Neural progenitor cell (in vitro differentiated cells): ENCODE data around the gene SRL. TPM values are rescaled to one million over a fixed set of nuclear protein-coding genes. Genes with fewer than 3 reads are reported as not detected.

Experiments used
- DNase-seq: peaks from one replicate; pipeline ENCODE4 v3.0.0-alpha.2; 2016; ENCODE audit warnings: low spot score
- H2AFZ ChIP-seq: fragments of 200-600 bp; sonication (generic); replicated peaks from 2 replicates; pipeline ENCODE4 v1.6.1; 2016; ENCODE audit warnings: antibody characterized with exemption
- H3F3A ChIP-seq: fragments of 200-600 bp; sonication (generic); 2 replicates; pipeline ENCODE4 v1.6.1; 2016; ENCODE audit warnings: antibody characterized with exemption, low read depth
- H3K27ac ChIP-seq: fragments of 200-600 bp; sonication (generic); 2 replicates; pipeline ENCODE4 v1.5.1; 2016; ENCODE audit warnings: mild to moderate bottlenecking
- H3K27me3 ChIP-seq: fragments of 200-600 bp; sonication (generic); 2 replicates; pipeline ENCODE4 v1.6.1; 2016; ENCODE audit warnings: mild to moderate bottlenecking, moderate library complexity
- H3K36me3 ChIP-seq: fragments of 200-600 bp; sonication (generic); 2 replicates; pipeline ENCODE4 v1.5.1; 2016
- H3K4me1 ChIP-seq: fragments of 200-600 bp; sonication (generic); 2 replicates; pipeline ENCODE4 v1.6.1; 2016; ENCODE audit warnings: mixed run types
- H3K4me2 ChIP-seq: fragments of 200-600 bp; sonication (generic); 2 replicates; pipeline ENCODE4 v1.6.1; 2016
- H3K4me3 ChIP-seq: fragments of 200-600 bp; sonication (generic); 2 replicates; pipeline ENCODE4 v1.5.1; 2016
- H3K79me2 ChIP-seq: fragments of 200-600 bp; sonication (generic); 2 replicates; pipeline ENCODE4 v1.6.1; 2016; ENCODE audit warnings: low read depth
- H3K9ac ChIP-seq: fragments of 200-600 bp; sonication (generic); 2 replicates; pipeline ENCODE4 v1.6.1; 2016
- H3K9me3 ChIP-seq: fragments of 200-600 bp; sonication (generic); 2 replicates; pipeline ENCODE4 v1.5.1; 2016; ENCODE audit warnings: low read depth
- H4K20me1 ChIP-seq: fragments of 200-600 bp; sonication (generic); 2 replicates; pipeline ENCODE4 v1.6.1; 2016; ENCODE audit warnings: low read depth
- H3K27ac Mint-ChIP-seq: 3 replicates; pipeline ENCODE4 v1.8.0; 2021; ENCODE audit warnings: mixed read lengths
- H3K27me3 Mint-ChIP-seq: 2 replicates; pipeline ENCODE4 v1.8.0; 2022; ENCODE audit warnings: low read depth, mild to moderate bottlenecking, inconsistent platforms, moderate library complexity, mixed read lengths; ENCODE audit not compliant: insufficient read depth
- H3K36me3 Mint-ChIP-seq: 3 replicates; pipeline ENCODE4 v1.8.0; 2021; ENCODE audit warnings: mixed read lengths
- H3K4me1 Mint-ChIP-seq: 3 replicates; pipeline ENCODE4 v1.8.0; 2021; ENCODE audit warnings: mixed read lengths
- H3K4me3 Mint-ChIP-seq: 3 replicates; pipeline ENCODE4 v1.8.0; 2021; ENCODE audit warnings: mild to moderate bottlenecking, moderate library complexity, mixed read lengths
- H3K9me3 Mint-ChIP-seq: 3 replicates; pipeline ENCODE4 v1.8.0; 2020; ENCODE audit warnings: mixed read lengths
- CTCF ChIP-seq: fragments of 200-600 bp; sonication (generic); IDR thresholded peaks from 2 replicates; pipeline ENCODE4 v1.5.1; 2017; ENCODE audit warnings: antibody characterized with exemption, mild to moderate bottlenecking
- EZH2 ChIP-seq: fragments of 200-600 bp; sonication (generic); IDR thresholded peaks from 2 replicates; pipeline ENCODE4 v1.6.1; 2017; ENCODE audit warnings: antibody characterized with exemption, mild to moderate bottlenecking, moderate library complexity
- EZH2phosphoT487 ChIP-seq: fragments of 200-600 bp; sonication (generic); IDR thresholded peaks from 2 replicates; pipeline ENCODE4 v1.6.1; 2017; ENCODE audit warnings: antibody characterized with exemption
- total RNA-seq: library from RNA; depleted of rRNA; stranded (reverse); fragments of >200 nt; gene quantifications from 2 replicates; pipeline ENCODE4 v1.2.3, GENCODE V29; 2015; ENCODE audit warnings: low replicate concordance

SRL gene
- total RNA-seq, 1 donor from 2014 or later, result 0.22 TPM

DNA sequence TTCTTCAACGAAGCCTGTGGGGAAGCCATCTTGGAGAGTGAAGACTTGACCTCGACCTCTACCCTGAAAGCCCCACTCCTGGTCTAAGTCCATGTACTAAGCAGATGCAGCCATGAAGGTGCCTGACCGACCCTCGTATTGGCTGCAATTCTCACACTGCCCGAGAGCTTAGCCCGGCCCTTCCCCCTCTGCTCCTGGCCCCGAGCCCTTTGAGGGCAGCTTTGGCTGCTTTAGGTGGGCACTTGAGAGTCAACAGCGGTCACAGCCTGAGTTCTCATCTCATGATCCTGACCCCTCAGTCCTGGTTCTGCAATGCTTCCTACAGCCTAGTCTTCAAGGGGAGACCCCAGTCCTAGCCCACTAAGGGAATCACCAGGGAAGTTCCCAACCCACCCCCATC, 35.9 kb downstream of the SRL start:
- Mint-ChIP-seq H3K4me3 (no peak overlapping the region), H3K9me3 (no peaks in the 10 kb centered on the region), H3K36me3 (no peaks in the 10 kb centered on the region), H3K27ac (no peak overlapping the region), H3K4me1 (peaks cover 8% of the 10 kb centered on the region), H3K27me3 (peaks cover 5% of the 10 kb centered on the region)
- no peaks in the 10 kb centered on the region for H3K79me2 ChIP-seq
- H3K4me3 ChIP-seq, result no peak overlapping the region
- no peak overlapping the region for H3K4me2 ChIP-seq
- H3K27ac ChIP-seq, result no peak overlapping the region
- H2AFZ ChIP-seq, result no peak overlapping the region
- H3F3A ChIP-seq, result no peaks in the 10 kb centered on the region
- H3K36me3 ChIP-seq, result no peaks in the 10 kb centered on the region
- H4K20me1 ChIP-seq, result no peaks in the 10 kb centered on the region
- no peak overlapping the region for H3K9ac ChIP-seq
- DNase-seq, result no peak
- no peaks in the 10 kb centered on the region for H3K9me3 ChIP-seq
- TF ChIP-seq EZH2phosphoT487 (no peak), CTCF (no peak), EZH2 (no peak)
- H3K4me1 ChIP-seq, result no peaks in the 10 kb centered on the region
- no peaks in the 10 kb centered on the region for H3K27me3 ChIP-seq

- Mint-ChIP-seq H3K4me3 (no peak overlapping the region), H3K4me1 (peaks cover 8% of the 10 kb centered on the region), H3K27ac (no peak overlapping the region), H3K36me3 (no peaks in the 10 kb centered on the region), H3K9me3 (no peaks in the 10 kb centered on the region), H3K27me3 (peaks cover 8% of the 10 kb centered on the region)
- Histone ChIP-seq H2AFZ (no peak overlapping the region), H3F3A (no peaks in the 10 kb centered on the region), H3K36me3 (no peaks in the 10 kb centered on the region), H4K20me1 (no peaks in the 10 kb centered on the region), H3K9me3 (no peaks in the 10 kb centered on the region), H3K27ac (no peak overlapping the region), H3K27me3 (no peaks in the 10 kb centered on the region), H3K9ac (no peak overlapping the region), H3K4me3 (no peak overlapping the region), H3K4me2 (no peak overlapping the region), H3K4me1 (no peaks in the 10 kb centered on the region), H3K79me2 (no peaks in the 10 kb centered on the region)
- TF ChIP-seq EZH2phosphoT487 (no peak), EZH2 (no peak), CTCF (no peak)
- DNase-seq, result no peak
Observed at GRCh38 chr16:4204521-4204920, 37.4 kb downstream of the SRL start.

DNA sequence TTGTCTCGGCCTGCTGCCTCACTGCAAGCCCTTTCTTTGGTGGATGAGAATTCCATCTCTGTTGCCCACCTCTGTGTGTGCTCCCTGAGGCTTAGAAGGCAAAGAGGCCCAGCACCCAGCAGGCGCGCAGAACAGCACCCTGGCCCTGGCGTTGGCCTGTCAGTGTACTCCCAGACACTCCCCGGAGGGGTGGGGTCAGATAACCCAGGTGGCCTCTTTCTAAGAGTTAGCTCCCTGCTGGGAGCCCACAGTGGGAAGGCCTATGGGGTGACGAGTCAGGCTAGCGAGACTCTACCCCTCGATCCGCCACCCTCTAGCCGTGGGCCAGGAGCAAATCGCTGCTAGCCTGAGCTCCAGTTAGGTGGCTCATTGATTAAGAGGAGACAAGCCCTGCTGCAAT, 38.1 kb downstream of the SRL start:
- Histone ChIP-seq H3K4me2 (no peak overlapping the region), H3K9me3 (no peaks in the 10 kb centered on the region), H3K9ac (no peak overlapping the region), H3K27me3 (no peaks in the 10 kb centered on the region), H3K27ac (no peak overlapping the region), H3K79me2 (no peaks in the 10 kb centered on the region), H4K20me1 (no peaks in the 10 kb centered on the region), H2AFZ (no peak overlapping the region), H3K36me3 (no peaks in the 10 kb centered on the region), H3K4me1 (no peaks in the 10 kb centered on the region), H3F3A (no peaks in the 10 kb centered on the region), H3K4me3 (no peak overlapping the region)
- H3K27ac Mint-ChIP-seq, result no peak overlapping the region
- no peak overlapping the region for H3K4me3 Mint-ChIP-seq
- no peak for TF ChIP-seq CTCF
- no peak for TF ChIP-seq EZH2phosphoT487
- no peak for TF ChIP-seq EZH2
- peaks cover 8% of the 10 kb centered on the region for H3K4me1 Mint-ChIP-seq
- no peaks in the 10 kb centered on the region for H3K9me3 Mint-ChIP-seq
- no peaks in the 10 kb centered on the region for H3K36me3 Mint-ChIP-seq
- DNase-seq, result no peak
- peaks cover 8% of the 10 kb centered on the region for H3K27me3 Mint-ChIP-seq
